DOHH2 (cell line): ENCODE results near the gene SPATS1.

Experiments
- CTCF ChIP-seq: fragments of 200-600 bp; sonication (generic); IDR thresholded peaks from one replicate; pipeline ENCODE4 v1.5.1; 2014; ENCODE audit warnings: antibody characterized with exemption, mild to moderate bottlenecking, low read depth, low read length; ENCODE audit not compliant: poor library complexity, severe bottlenecking
- EZH2phosphoT487 ChIP-seq: fragments of 200-600 bp; sonication (generic); IDR thresholded peaks from 2 replicates; pipeline ENCODE4 v1.6.1; 2017; ENCODE audit warnings: borderline replicate concordance, mild to moderate bottlenecking, antibody characterized with exemption, low read length, moderate library complexity, mixed read lengths

GRCh38 chr6:44298055-44298803 lies 44.2 kb upstream of the SPATS1 start:
- TF ChIP-seq CTCF (no peak), EZH2phosphoT487 (no peak)
